CD4-positive, alpha-beta T cell treated with Interleukin-6 for 4 hours (primary cell): ENCODE results near the gene SCAMP1.
"Not testable (repeated sequence)": the region's sequence is repeated elsewhere in the genome, so short reads cannot be mapped to it uniquely, and the experiment has no call there.

Experiments used
- DNase-seq: peaks from one replicate; pipeline ENCODE4 v3.0.0-alpha.2; 2020; ENCODE audit warnings: mixed read lengths

SCAMP1 gene

DNA sequence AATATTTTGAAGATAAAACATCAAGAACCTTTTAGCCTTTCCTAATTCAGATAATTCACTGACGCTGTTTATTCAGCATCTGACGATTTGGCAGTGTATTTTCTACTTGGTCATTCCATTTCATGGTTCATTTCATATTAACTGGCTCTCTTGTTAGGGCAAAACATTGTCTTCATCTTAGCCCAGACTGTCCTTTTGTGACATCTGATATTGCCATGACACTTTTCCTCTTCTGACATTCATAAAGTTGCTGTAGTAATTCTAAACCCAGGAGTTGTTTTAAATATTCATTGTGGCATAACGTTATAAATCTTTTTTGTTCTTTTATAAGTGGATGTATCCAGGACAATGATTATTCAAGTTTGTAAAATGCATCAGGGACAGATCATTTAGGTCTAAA is 1.8 kb downstream of the SCAMP1 start:
- DNase-seq: no peak

DNA sequence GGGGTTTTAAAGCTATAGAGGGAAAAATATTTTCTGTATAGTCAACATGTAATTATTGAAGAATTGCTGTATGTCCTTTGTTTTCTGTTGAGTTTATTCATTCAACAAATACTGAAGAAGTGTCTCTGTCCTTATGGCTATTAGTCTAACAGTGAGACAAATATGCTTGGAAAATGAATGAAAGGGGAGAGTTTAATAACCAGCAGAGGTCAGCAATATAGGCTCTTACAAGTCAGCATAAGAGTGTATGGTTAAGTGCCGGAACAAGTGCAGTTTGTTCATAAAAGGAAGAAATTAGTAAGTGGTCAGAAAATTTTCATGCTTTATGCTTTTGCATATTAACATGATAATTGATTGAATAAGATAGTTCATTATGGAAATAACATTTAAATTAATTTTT is 3.6 kb downstream of the SCAMP1 start:
- DNase-seq: no peak

DNA sequence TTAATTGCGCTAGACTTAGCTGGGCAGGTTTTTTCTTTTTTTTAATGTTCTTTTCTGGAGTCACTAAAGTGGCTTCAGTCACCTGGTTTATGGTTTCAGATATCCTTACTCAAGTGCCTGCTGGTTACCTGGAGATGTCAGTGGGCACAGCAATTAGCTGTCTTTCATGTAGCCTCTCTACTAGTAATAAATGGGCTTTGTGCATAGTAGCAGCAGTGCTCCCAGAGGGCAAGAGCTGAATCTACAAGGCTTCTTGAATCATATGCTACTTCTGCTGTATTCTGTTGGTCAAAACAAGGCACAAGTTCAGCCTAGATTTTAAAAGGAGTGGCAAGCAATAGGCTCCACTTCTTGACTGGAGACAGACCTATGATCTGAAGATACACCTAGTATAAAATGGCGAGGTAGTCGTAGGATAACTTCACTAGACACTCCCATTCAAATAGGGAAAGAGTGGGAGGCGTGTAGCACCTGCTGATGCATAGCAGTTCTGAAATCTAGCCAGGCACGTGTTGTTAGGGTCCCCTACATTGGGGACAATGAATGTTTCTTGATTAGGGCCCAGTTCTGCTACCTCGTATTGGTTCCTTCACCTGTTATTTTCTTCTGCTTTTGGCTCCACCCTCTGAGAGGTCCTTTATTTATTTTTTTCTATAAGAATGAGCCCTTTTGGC is 7.0 kb downstream of the SCAMP1 start:
- no peak for DNase-seq

DNA sequence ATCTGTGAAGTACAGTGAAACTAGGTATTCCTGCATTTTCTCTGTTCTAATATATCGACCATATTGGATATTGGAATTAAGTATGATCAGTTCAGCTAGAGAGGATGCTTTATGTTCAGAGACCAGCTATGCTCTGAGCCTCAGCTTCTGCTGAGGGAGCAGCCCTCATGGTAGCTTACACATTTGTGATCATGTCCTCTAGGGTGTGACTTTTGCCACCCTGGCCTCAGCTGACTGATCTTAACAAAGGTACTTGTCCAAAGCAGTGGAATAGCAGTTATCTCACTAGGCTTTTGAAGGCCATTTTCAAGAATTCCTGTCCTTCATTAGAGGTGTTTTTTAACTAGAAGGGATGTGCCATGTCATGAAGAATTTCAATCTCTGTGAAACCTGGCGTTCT is 9.3 kb downstream of the SCAMP1 start:
- DNase-seq: no peak

DNA sequence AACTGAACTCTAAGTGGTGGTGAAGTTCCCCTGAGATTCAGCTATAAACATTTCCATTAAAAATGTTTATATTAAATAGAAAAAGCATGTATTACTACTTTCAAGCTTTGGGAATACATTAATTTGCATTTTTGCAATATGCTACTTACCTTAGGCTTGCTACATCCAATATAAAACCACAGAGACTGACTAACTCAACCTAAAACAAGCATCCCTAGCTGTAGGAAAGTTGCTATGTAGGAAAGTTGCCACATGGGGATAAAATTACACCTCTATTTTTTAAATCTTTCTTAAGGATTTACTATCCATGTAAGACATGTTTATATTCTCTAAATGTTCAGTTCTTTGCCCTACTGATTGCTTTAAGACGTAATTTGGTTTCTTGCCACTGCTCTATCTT is 12.8 kb downstream of the SCAMP1 start:
- DNase-seq: no peak

DNA sequence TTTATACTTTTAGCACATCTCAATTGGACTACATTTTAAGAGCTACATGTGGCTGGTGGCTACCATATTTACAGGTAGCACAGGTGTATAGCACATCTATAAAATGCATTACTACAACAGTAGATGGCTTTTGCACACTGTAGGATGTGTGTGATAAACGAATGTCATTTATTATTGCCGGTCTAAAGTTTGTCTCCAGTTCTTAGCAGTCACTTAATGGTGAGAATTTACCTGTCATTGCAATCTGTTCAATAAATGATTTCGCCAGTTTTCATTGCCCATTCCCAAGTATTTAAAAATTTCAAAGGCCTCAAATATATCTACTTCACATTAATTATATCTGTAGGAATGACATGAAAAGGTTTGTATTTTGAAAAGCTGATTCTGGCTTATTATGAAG is 15.9 kb downstream of the SCAMP1 start:
- DNase-seq: no peak

DNA sequence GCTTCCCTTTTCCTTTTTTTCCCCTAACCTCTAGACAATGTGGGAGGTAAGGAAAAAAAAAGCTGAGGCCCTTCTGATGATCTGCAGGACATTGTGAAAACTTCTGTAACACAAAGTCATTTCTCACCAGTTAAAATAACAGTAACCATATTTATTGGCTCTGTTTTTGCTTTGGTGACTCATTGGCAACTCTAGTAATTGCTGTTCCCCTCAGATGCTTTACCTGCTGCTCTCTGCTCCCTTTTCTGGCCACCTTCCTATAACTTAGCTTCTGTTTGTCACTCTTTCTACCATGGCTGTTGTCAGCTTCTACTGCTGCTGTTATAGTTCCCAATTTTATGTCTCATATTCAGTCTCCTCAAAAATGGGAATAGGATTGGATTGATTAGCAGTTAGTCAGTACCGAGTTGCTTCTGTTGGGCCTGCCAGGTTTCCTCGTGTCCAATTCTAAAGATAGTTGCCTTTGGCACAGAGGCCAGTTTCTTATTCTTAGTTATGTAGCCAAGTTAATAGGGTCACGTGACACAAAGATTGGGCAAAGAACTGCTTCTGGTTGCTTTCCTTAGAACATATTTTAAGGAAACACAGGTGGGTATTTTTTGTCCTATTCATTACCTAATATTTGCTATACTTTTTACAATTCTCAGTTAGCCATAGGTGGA is 16.8 kb downstream of the SCAMP1 start:
- DNase-seq: no peak

DNA sequence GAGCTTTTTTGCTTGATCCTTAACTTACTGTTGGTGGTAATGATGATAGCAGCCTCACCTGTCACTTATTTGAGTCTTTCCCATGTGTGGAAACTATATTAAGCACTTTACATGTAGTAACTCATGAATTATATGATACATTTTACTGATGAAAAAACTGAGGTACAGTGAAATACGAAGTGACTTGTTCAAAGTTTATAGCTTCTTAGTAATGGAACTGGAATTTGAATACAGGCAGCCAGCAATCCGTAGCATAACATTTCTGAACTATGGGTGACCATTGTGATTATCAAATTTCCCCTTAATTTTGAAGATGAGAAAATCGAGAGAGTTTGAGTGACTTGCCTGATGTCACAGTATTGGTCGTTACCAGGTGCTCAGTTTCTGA is 17.3 kb downstream of the SCAMP1 start:
- DNase-seq: no peak

DNA sequence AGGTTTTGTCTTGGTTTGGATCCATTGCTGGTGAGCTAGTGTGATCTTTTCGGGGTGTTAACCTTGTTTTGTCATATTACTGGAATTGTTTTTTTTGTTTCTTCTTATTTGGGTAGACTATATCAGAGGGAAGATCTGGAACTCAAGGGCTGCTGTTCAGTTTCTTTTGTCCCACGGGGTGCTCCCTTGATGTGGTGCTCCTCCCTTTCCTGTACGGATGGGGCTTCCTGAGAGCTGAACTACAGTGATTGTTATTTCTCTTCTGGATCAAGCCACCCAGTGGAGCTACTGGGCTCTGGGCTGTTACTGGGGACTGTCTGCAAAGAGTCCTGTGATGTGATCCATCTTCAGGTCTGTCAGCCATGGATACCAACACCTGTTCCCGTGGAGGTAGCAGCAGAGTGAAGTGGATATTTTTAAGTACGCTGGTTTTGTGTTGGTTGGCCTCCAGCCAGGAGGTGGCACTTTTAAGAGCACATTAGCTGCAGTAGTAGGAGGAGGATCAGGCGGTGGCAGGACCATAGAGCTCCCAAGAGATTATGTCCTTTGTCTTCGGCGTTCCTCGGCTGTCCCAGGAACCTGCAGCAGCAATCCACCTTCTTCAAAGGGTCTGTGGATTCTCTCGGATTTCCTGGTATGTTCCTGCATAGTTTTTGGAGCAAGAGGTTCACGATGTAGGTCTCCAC is 27.2 kb downstream of the SCAMP1 start:
- DNase-seq: no peak

DNA sequence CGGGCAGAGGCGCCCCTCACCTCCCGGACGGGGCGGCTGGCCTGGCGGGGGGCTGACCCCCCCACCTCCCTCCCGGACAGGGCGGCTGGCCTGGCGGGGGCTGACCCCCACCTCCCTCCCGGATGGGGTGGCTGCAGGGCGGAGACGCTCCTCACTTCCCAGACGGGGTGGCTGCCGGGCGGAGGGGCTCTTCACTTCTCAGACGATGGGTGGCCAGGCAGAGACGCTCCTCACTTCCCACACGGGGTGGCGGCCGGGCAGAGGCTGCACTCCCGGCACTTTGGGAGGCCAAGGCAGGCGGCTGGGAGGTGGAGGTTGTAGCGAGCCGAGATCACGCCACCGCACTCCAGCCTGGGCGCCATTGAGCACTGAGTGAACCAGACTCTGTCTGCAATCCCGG is 30.9 kb downstream of the SCAMP1 start:
- not testable (repeated sequence) for DNase-seq

DNA sequence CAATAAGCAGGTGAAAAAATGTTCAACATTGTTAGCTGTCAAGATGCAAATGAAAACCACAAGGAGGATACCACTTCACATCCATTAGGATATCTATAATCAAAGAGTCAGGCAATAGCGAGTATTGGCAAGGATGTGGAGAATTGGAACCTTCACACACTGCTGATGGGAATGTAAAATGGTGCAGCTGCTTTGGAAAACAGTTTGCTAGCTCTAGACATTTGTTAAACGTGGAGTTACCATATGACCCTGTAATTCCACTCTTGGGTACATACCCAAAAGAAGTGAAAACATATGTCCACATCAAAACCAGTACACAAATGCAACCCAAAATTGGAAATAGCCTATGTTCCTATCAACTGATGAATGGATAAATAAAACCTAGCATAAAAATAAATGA is 37.4 kb downstream of the SCAMP1 start:
- no peak for DNase-seq

DNA sequence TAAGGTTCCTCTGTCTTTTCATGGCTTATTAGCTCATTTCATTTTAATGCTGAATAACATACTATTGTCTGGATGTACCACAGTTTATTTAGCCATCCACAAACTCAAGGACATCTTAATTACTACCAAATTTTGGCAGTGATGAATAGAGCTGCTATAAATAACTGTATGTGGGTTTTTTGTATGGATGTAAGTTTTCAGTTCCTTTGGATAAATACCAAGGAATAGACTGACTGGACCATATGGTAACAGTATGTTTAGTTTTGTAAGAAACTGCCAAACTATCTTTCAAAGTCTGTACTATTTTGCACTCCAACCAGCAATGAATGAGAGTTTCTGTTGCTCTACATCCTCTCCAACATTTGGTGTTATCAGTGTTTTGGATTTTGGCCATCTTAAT is 38.7 kb downstream of the SCAMP1 start:
- no peak for DNase-seq

DNA sequence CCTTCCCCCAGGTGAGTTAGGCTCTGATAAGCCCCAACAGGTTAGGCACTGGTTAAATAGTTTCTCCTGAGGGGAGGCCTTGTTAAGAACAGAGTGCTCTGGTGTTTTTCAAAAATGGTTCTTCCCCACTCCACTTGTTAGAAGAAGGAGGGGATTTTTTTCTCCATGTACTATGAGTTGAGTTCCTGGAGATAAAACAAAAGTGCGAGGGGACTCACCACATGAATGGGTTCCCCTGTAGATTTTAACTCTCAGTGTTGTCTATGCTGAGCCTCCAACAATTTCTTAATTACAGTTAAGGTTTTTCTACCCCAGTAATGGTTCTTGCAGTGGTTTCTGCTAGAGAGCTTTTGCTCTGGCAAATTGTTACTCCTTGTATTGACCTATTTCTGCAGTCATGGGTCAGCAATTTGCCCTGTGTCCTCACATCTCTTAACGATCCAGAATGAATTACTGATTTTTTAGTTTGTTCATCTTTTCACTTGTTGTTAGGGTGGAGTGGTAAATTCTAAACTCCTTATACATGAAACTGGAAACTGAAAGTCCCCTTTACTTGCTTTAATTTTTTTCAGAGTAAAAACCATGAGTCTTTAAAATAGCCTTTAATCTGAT is 44.4 kb downstream of the SCAMP1 start:
- no peak for DNase-seq

DNA sequence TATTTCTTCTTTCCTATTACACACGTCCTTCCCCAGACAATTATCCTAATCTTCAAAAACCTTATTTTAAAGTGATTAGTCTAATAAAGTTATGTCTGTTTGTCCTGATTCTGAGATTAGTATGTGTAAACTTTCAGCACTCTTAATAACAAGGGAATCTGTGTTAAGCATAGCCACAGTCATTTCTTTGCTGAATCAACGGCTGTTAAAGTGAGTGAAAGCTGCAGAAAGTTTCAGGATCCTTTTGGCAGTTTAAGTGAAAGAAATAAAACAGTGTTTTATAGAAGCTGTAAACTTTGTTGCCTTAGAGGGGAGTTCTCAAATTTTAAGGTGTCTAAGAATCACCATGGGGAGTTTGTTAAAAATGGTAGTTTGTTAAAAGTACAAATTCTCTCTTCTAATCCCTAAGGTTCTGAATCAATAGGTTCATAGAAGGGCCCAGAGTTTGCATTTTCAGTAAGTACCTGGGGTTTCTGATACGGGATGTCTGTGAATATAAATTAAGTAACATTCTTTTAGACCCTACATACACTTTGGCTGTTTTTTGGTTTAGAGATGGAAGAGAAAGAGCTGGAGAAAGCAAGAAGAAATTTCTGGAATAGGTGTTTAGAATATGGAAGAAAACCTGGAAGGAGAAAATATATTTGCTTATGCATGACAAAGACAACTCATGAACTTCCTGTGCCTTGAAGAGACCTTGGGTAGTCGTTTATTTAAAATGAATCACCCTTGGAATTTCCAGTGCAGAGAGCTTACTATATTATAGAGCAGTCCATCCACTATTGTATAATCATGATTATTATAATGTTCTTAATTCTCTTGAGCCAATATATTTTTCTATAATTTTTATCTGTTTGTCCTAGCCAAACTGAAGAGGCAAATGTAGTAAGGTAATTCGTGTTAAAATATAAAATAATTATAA is 45.7 kb downstream of the SCAMP1 start:
- DNase-seq: no peak

DNA sequence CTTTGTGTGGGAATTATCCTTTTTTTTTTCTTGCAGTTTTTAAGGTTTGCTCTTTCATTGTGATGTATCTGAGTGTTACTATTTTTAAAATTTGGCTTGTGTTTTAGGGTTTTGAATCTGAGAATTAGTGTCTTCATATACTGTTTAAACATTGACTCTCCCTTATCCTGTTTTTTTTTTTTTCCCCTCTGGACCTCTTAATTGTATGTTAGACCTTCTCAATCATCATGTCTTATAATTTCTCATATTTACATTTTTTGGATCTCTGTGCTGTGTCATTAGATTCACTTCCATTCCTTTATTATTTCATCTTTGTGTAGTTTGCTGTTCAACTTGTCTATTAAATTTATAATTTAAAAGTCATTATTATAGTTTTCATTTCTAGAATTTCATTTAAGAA is 47.0 kb downstream of the SCAMP1 start:
- DNase-seq: no peak

DNA sequence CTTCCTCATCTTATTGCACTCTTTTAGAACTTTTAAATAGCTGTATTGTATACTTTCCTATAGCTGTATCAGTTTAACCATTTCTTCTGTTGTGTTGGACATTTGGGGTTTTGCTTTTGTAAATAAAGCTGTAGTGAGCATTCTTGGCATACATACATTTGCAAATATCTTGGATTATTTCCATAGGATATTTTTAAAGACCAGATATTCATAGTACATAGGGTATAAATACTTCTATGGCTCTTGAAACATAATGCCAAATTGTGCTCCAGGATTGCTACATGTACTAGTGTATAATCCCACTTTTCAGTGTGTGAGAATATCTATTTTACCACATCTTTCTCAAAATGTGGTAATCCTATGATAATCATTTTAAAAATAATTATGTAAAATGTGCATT is 51.2 kb downstream of the SCAMP1 start:
- DNase-seq: no peak

DNA sequence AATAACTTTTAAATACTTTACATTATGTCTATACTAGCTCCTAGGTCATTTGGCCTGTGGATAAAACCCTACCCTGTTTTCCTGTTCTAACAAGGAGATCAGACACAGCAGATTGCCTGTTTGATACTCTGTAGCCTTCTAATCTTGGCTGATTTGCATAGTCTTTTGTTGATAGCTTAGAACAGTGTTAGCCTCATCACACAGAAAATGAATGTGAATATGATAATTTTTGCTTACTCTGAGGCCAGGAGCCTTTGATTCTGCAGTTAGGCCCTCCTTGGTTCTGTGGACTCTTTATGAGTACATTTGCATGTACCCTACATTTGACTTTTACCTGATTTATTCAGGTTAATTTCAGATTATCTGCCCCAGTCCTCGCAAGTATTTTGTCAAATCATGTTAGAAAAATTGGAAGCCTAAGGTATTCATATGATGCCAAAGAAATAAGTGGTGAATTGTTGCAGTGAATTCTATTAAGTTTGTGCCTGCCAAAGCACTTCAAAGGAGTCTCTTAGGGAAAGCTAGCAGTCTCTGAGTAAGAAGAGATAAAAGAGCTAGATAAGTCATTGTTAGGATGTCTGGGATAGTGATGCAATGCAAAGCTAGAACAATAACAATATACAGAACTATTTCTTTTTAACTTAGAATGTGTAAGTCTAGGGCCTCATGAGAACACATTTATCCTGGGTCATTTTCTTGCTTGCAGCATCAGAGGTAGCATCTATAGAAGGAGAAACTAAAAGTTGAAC is 56.4 kb downstream of the SCAMP1 start:
- DNase-seq: no peak

DNA sequence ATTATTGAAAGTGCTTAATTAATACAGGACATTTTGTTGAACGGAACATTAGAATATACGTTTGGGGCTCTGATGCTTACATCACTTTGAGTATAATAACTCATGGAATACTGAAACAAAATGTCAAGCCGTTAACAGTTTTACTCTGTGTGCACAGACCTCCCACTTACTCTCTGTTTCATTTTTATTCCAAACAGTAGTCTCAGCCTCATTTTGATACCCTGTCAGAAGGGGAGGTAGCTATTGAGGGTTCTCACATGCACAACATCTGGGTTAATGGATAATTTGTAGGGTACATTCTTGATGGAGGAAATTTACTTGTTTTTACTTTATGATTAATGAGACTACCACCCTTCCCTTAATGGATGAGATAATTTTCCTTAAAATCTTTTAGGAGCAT is 59.0 kb downstream of the SCAMP1 start:
- DNase-seq: no peak

DNA sequence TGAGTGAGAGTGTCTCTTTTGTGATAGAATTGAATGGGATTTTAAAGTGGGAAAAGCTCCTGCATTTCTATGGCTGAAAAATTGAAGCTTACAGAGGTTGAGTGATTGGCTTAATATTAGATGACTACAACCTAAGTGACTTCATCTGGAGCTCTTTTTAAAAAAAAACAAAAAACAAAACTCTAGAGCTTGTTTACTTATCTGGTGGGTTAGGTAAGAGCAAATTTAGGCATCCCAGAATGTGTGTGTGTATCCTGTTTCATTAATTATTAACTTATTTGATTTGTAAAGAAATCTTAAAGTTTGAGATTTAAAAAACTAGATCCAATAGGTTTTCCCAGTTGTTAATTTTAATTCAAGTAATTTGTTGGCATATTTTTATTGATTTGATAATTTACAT is 60.1 kb downstream of the SCAMP1 start:
- no peak for DNase-seq

DNA sequence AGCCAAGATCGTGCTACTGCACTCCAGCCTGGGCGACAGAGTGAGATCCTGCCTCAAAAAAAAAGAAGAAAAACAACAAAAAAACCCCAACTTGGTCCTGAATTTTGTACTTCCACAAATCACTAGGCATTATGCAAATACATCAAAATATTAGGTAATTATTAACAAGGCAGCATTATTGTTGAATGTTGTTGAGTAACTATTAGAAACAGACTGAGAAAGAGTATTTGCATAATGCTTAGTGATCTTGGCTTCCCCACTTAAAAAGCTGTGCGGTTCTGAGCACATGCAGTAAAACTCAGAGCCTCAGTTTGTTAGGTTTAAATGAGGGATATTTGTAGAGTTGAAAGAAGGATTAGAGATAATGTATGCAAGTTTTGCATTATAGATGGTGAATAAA is 64.2 kb downstream of the SCAMP1 start:
- DNase-seq: no peak

DNA sequence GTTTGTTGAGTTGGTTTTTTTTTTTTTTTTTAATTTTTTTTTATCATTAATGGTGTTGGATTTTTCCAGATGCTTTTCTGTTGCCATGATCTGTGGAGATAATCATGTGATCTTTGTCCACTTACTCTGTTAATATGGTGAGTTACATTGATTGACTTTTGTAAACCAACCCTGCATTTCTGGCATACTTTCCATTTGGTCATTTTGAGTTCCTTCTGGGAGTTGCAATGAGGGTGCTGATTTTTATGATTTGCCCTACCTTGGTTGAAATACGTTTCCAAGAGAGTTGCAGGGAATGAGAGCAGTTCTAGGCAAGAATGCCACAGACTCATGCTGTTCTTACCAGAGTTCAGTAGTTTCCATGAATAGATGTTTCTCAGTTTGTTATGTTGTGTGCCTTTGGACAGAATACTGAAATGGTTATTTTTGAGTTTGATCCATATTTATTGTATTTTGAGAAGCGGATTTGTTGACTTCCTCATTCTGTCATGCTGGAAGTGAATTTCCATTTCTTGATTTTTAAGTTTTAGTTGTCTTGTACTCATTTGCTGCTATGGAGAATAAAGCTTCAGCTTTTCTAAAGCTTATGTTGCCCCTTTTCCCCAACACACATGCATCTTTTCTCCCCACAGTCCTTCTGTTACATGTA is 69.0 kb downstream of the SCAMP1 start:
- DNase-seq: no peak

DNA sequence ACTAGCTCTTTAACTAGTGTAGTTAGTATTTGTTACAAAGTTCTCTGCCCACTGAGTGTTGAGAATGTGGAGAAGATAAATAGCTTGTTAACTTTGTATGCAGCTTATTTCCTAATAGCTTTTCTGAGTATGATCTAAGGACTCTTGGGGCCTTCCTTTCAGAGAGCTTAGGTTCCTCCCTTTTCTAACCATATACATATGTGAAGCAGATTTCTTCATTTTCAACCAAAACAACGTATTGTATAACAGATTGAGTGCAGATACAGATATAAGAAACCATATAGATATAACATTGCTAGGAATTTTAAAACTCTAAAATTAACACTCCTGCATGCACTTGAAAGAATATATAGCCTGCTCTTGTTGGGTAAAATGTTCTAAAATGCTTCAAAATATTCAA is 70.4 kb downstream of the SCAMP1 start:
- DNase-seq: no peak
